Measurements from ENCODE around the gene ZRANB1. TPM values are rescaled to one million over a fixed set of nuclear protein-coding genes. Genes with fewer than 3 reads are reported as not detected.

The ZRANB1 gene
- total RNA-seq, 1 donor from 2014 or later, result 29.5 TPM

DNA sequence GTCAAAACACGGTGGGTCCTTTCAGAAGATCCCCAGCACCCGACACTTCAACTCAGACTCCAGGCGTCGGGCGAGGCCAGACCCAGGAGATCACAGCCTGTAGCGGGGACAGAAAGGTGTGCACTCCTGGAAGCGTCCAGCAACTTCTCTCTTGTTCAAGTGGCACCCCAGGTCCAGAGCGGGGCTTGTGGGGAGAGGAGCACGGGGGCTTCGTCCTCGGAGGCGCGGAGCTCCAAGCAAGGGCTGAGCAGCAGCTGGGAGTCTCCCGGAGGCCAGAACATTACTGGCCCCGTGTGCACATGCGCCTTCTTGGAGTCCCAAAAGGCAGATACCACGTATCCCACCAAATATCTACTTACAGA lies 54.9 kb downstream of the ZRANB1 start:
- TF ChIP-seq, protein P1, sequence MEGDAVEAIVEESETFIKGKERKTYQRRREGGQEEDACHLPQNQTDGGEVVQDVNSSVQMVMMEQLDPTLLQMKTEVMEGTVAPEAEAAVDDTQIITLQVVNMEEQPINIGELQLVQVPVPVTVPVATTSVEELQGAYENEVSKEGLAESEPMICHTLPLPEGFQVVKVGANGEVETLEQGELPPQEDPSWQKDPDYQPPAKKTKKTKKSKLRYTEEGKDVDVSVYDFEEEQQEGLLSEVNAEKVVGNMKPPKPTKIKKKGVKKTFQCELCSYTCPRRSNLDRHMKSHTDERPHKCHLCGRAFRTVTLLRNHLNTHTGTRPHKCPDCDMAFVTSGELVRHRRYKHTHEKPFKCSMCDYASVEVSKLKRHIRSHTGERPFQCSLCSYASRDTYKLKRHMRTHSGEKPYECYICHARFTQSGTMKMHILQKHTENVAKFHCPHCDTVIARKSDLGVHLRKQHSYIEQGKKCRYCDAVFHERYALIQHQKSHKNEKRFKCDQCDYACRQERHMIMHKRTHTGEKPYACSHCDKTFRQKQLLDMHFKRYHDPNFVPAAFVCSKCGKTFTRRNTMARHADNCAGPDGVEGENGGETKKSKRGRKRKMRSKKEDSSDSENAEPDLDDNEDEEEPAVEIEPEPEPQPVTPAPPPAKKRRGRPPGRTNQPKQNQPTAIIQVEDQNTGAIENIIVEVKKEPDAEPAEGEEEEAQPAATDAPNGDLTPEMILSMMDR (IDR thresholded peaks at IDR 0.05; ENCODE audit: insufficient read depth, low read length, severe bottlenecking), result no peak
- no peak for DNase-seq (ENCODE audit: low read depth)

DNA sequence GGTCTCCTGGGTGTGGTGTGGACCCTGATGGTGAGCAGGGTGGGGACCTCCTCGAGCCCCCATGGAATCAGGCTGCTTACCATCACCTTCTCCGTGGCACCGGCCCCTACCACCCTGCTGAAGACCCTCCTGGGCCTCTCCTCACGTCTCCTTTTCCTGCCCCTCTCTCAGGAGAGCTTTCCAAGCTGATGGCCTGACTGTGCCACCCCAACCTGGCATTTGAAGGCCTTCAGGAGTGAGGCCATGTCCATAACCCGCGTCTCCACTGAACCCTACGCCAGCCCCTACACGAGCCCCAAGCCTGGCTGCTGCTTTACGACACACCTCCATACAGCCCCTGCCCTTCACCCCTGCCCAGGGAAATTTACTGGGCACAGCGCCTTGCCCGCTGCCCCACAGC lies 55.4 kb downstream of the ZRANB1 start:
- DNase-seq (ENCODE audit: low read depth) (no peak), FAIRE-seq (peak; percentile 68)
- H3K4me3 ChIP-seq (ENCODE audit: low read depth, low read length), result no peak overlapping the region
- TF ChIP-seq, protein P1 (IDR thresholded peaks at IDR 0.05; ENCODE audit: insufficient read depth, low read length, severe bottlenecking), result no peak
- H3K27me3 ChIP-seq (ENCODE audit: control insufficient read depth, insufficient read depth, low read length), result no peaks in the 10 kb centered on the region
- peaks cover 48% of the 10 kb centered on the region for H3K36me3 ChIP-seq (ENCODE audit: control insufficient read depth, insufficient read depth, low read length)

More for the DNA sequence above, 54.9 kb downstream of the ZRANB1 start:
- no peak for FAIRE-seq
- H3K4me3 ChIP-seq (ENCODE audit: low read depth, low read length), result no peak overlapping the region
- no peaks in the 10 kb centered on the region for H3K27me3 ChIP-seq (ENCODE audit: control insufficient read depth, insufficient read depth, low read length)
- peaks cover 50% of the 10 kb centered on the region for H3K36me3 ChIP-seq (ENCODE audit: control insufficient read depth, insufficient read depth, low read length)

DNA sequence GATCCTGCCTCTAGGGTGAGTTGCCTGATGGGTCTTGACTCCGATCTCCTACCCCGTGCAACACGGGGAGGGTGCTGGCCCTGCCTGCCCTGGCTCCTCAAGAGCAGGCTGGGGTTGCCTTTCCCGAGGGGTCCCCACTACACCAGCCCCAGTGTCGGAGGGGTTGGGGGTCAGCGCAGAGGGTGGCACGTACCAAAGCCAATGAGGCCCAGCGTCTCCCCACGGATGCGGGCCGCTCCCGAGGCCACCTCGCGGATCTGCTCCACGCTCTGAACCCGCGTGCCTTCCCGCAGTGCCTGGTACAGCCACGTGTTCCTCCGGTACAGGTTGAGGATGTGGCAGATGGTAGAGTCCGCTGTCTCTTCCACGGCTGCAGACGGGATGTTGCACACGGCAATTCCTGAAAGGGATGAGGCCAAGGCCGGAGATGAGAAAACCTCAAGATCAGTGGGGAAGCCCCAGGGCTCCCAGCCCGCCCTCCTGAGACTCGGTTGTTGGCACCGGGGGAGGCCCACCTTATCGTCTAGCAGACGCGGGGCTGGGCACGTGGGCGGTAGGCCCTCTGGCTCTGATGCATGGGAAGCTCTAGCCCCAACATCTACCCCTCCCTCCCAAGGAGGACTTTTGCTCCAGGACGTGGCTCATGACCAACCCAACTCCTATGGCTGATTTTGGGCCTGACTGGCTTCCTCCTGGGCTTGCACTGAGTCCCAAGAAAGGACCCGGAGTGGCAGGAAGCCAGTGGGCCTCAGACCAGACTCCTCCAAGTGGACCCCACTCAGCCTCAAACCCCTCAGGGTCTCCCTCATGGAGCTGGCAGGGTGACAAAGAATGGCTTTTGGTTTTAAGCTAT lies 56.1 kb downstream of the ZRANB1 start:
- peaks cover 50% of the 10 kb centered on the region for H3K36me3 ChIP-seq (ENCODE audit: control insufficient read depth, insufficient read depth, low read length)
- TF ChIP-seq, protein P1 (IDR thresholded peaks at IDR 0.05; ENCODE audit: insufficient read depth, low read length, severe bottlenecking), result no peak
- no peaks in the 10 kb centered on the region for H3K27me3 ChIP-seq (ENCODE audit: control insufficient read depth, insufficient read depth, low read length)
- no peak overlapping the region for H3K4me3 ChIP-seq (ENCODE audit: low read depth, low read length)
- FAIRE-seq, result no peak
- DNase-seq (ENCODE audit: low read depth), result no peak

DNA sequence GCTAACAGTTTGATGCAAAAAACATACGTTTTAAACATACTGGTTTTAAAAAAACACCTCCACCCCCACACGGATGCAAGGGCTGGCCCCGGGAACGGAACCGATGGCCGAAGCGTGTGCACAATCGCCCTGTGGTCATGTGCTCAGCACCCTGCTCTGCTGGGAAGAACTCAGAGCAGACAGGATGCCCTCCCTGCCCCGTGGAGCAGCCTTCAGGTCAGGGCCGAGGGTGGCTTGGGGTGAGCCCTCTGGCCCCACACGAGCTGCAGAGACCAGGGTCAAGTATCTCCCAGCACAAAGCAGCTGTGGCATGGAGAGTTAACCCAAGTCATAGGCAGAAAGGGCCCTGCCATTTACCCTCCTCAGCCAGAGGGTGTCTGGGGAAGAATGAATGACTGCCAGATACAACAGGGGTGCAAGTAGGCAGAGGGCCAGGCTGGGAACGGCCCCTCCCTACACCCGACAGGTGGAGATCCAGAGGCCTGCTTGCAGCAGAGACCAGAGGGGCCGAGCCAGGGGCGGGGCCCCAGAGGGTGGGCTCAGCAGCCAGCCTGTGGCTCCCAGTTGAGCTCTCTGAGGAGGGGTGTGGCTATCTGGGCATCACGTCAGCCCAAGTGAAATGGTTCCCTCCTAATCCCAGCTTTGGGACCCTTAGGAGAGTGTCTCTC lies 56.8 kb downstream of the ZRANB1 start:
- FAIRE-seq (no peak), DNase-seq (ENCODE audit: low read depth) (no peak)
- no peaks in the 10 kb centered on the region for H3K27me3 ChIP-seq (ENCODE audit: control insufficient read depth, insufficient read depth, low read length)
- TF ChIP-seq, protein P1 (IDR thresholded peaks at IDR 0.05; ENCODE audit: insufficient read depth, low read length, severe bottlenecking), result no peak
- peaks cover 51% of the 10 kb centered on the region for H3K36me3 ChIP-seq (ENCODE audit: control insufficient read depth, insufficient read depth, low read length)
- H3K4me3 ChIP-seq (ENCODE audit: low read depth, low read length), result no peak overlapping the region

DNA sequence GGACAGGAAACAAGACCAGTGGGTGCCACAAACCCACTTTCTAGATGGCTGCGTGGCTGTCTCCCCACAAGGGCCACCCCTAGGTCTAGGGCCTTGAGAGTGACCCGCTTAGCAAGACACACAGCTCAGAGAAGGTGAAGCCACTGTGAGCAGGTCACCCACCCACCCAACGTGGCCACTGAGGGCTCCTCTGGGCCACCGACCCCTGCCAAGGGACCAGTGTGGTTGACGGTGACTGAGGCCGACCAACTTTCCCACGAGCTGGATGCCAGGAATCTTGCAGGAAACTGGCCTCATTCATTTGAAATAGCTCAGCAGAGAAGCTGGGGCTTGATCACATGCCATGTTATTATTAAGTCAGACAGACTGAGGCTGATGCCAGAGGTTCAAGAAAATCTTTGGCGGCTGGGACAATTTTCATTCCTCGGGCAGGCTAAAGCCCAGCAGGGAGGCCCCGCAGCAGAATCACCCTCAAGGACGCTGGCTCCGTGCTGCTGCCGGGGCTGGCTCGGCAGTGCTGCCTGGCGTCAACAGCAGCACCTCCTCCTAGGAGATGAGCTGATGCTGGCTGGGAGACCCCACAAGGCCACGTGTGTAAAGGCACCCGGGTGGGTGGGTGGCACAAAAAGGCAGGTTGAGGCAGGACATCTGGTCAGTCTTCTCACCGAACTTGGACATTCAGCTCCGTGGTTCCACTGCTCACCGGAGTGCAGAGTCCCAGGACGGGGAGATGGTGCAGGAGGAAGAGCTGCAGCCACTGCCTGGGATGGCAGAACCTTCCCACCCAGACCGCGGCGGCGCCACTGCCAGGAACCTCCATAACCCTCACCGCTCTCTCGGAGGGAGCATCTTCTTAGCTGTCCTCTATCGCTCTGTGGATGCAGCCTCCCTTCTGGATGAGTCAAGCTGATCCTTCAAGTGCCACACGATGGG lies 57.8 kb downstream of the ZRANB1 start:
- H3K36me3 ChIP-seq (ENCODE audit: control insufficient read depth, insufficient read depth, low read length), result peaks cover 45% of the 10 kb centered on the region
- H3K4me3 ChIP-seq (ENCODE audit: low read depth, low read length), result no peak overlapping the region
- FAIRE-seq (no peak), DNase-seq (ENCODE audit: low read depth) (no peak)
- TF ChIP-seq, protein P1 (IDR thresholded peaks at IDR 0.05; ENCODE audit: insufficient read depth, low read length, severe bottlenecking), result no peak
- H3K27me3 ChIP-seq (ENCODE audit: control insufficient read depth, insufficient read depth, low read length), result no peaks in the 10 kb centered on the region

All from bronchial epithelial cell (primary cell).